Prostate gland (tissue), 2 donors: ENCODE measurements around the gene LCOR. TPM values are rescaled to one million over a fixed set of nuclear protein-coding genes. Genes with fewer than 3 reads are reported as not detected.

Experiments used
- DNase-seq: peaks from one replicate; pipeline ENCODE4 v3.0.0-alpha.2; 2019; ENCODE audit warnings: low spot score
- H3K27ac ChIP-seq, 2 donors: fragments of 200-600 bp; sonication (generic); 2 replicates each; pipeline ENCODE4 v1.5.1; 2017 to 2019
- H3K27me3 ChIP-seq: fragments of 200-600 bp; sonication (generic); replicated peaks from 2 replicates; pipeline ENCODE4 v1.5.1; 2019; ENCODE audit not compliant: insufficient read depth
- H3K36me3 ChIP-seq, 2 donors: fragments of 200-600 bp; sonication (generic); 1 replicate in 1 of 2; 2 replicates in 1 of 2; pipeline versions ENCODE4 v1.5.1 to v1.8.1; 2017 to 2019
- H3K4me1 ChIP-seq: fragments of 200-600 bp; sonication (generic); replicated peaks from 2 replicates; pipeline ENCODE4 v1.5.1; 2019
- H3K4me3 ChIP-seq, 2 donors: fragments of 200-600 bp; sonication (generic); 2 replicates each; pipeline ENCODE4 v1.5.1; 2017 to 2019
- H3K9me3 ChIP-seq: fragments of 200-600 bp; sonication (generic); 2 replicates; pipeline ENCODE4 v1.5.1; 2017
- POLR2A ChIP-seq: fragments of 450-650 bp; IDR thresholded peaks from one replicate; pipeline ENCODE4 v1.6.1; 2016; ENCODE audit warnings: antibody characterized with exemption, mild to moderate bottlenecking
- POLR2AphosphoS5 ChIP-seq: sonication (generic); formaldehyde crosslinking; IDR thresholded peaks from one replicate; pipeline ENCODE4 v1.6.1; 2017; ENCODE audit warnings: antibody characterized with exemption
- WGBS: methylation state at CpG from one replicate; pipeline ENCODE4 v1.1.5; 2018; 5-methylcytosine and 5-hydroxymethylcytosine counted together
- intact Hi-C: fragments of 100-400 bp; cut with DNase I; formaldehyde crosslinking; loops from one replicate; pipeline ENCODE4 v1.14.2; 2022
- total RNA-seq, 2 donors: library from RNA; depleted of rRNA; stranded (reverse); fragments of >200 nt; gene quantifications; one replicate each; pipeline ENCODE4 v1.1.0, GENCODE V29; 2016
- TF ChIP-seq, protein P1 (sequence below), 4 experiments: fragments of 200-600 bp in 2 of 4; fragments of 450-650 bp in 2 of 4; sonication (generic) in 2 of 4; IDR thresholded peaks; 1 replicate in 3 of 4; 2 replicates in 1 of 4; pipeline ENCODE4 v1.5.1; 2016 to 2019; ENCODE audit warnings: antibody characterized with exemption in 4 of 4, mild to moderate bottlenecking in 2 of 4, moderate library complexity in 2 of 4

The LCOR gene
- total RNA-seq, 2 donors from 2014 or later = 32.8 to 40.0 TPM

DNA sequence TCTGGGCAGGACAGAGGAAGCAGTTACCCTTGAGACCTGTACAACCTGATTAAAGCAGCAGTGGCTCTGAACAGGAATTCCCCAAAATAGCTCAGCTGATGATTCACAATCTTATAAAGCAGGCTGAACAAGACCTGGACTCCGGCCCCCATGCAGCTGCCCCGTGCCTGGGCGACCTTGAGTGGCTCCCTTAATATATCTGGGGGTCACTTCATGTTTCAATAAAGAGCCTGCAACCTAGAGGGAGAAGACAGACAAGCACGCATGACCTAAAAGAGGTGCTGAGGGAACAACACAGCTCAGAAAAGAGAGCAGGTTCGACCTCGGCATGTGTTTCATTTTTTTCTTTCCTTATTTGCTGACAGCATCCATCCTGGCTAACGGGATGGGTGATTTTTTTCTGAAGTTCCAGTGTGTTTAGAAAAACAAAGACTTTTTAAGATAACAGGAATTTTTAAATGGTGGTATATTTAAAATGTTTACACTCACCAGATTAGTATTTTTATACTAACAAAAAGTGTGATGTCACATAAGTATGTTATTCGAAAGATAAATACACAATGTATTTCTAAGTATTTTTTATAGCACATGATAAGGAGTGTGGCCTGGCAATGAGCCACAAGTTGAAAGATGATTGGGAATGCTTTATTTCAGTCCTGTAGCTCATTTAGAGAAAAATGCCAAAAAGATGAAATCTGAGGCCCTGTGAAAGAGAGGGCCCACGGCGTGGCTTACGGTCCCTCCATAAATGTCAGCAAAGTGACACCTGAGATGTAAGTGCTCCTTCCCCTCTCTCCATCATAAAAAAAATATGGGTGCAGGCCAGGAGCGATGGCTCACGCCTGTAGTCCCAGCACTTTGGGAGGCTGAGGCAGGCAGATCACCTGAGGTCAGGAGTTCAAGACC lies 192.3 kb downstream of the LCOR start:
- Histone ChIP-seq H3K9me3 (no peaks in the 10 kb centered on the region), H3K4me3 (no peak overlapping the region), H3K27me3 (no peaks in the 10 kb centered on the region), H3K27ac (peak overlapping the region in 1 of 2 donors; percentile 10), H3K4me1 (no peaks in the 10 kb centered on the region), H3K36me3 (no peaks in the 10 kb centered on the region)
- WGBS = 15% methylated on average over 13 of the region's 13 CpGs
- DNase-seq = no peak
- TF ChIP-seq POLR2AphosphoS5 (no peak), POLR2A (no peak)
- TF ChIP-seq, protein P1, sequence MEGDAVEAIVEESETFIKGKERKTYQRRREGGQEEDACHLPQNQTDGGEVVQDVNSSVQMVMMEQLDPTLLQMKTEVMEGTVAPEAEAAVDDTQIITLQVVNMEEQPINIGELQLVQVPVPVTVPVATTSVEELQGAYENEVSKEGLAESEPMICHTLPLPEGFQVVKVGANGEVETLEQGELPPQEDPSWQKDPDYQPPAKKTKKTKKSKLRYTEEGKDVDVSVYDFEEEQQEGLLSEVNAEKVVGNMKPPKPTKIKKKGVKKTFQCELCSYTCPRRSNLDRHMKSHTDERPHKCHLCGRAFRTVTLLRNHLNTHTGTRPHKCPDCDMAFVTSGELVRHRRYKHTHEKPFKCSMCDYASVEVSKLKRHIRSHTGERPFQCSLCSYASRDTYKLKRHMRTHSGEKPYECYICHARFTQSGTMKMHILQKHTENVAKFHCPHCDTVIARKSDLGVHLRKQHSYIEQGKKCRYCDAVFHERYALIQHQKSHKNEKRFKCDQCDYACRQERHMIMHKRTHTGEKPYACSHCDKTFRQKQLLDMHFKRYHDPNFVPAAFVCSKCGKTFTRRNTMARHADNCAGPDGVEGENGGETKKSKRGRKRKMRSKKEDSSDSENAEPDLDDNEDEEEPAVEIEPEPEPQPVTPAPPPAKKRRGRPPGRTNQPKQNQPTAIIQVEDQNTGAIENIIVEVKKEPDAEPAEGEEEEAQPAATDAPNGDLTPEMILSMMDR (IDR thresholded peaks at IDR 0.05) = no peak
- intact Hi-C loops = loop anchor here (2.0 to 10.0 kb wide), 2 partner anchors 192 to 260 kb away; partner anchors contain the start of gene LCOR

DNA sequence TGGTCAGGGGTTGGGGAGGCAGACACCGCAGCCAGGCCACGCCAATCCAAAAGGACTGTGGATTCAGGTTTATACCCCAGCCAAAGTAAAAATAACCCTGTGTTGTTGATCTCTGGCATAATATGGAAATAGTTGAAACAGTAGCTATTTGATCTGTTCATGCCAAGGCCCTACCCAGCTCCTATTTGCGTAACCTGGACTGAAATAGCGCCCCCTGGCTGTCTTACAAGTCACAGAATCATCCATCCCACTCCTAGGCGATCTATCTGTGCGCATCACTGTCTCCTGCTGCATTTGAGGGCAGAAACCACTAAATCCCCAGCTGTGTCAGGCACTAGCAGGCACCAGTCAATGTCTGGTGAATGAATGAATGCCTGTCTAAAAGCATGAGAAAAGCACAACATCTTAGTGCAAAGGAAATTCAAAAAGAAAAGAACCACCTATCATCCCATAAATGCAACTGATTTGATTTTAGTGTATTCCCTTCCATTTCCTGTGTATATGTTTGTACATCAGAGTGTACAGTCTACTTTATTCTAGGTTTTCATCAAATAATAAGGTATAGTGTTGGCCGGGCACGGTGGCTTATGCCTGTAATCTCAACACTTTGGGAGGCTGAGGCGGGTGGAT lies 193.6 kb downstream of the LCOR start:
- H3K4me1 ChIP-seq = no peaks in the 10 kb centered on the region
- TF ChIP-seq, protein P1 (IDR thresholded peaks at IDR 0.05) = peak; percentile 16 to 59 (median 50)
- TF ChIP-seq POLR2A = no peak
- WGBS = 73% methylated on average over 9 of the region's 9 CpGs
- no peak overlapping the region for H3K27ac ChIP-seq
- no peaks in the 10 kb centered on the region for H3K27me3 ChIP-seq
- H3K4me3 ChIP-seq = no peak overlapping the region
- H3K36me3 ChIP-seq = no peaks in the 10 kb centered on the region
- DNase-seq = peak; percentile 50
- intact Hi-C loops = loop anchor here (2.0 to 10.0 kb wide), 2 partner anchors 193 to 261 kb away; partner anchors contain the start of gene LCOR
- H3K9me3 ChIP-seq = no peaks in the 10 kb centered on the region

DNA sequence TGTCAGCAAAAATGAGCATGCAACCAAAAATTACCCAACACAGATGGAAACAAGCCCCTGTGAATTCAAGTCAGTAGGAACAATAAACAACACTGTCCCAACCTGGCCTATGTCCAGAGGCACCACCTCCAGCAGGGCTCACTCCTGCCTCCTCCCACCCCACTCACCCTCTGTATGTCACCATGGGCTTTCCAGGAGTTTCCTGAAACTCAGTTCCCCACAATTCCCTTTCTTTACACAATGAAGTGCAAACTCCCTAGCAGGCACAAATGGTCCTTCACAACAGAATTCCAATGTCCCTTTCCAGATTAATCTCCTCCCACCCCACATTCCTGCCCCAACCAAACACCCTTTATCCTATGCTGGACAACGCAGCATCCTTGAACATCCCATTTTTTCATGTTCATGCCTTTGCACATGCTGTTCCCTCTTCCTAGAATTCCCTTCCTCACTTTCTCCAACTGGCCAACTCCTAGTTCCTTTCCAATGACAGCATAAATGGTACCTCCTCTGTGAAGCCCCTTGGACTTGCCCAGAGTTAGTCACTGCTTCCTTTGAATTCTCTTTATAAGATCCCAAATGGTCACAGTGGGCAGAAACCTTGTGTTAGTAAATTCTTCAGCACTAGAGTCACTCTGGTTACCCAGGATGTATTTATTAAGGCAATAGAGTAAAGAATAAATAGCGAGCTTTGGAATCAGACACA lies 196.2 kb downstream of the LCOR start:
- Histone ChIP-seq H3K27me3 (no peaks in the 10 kb centered on the region), H3K4me3 (no peak overlapping the region), H3K27ac (no peak overlapping the region), H3K9me3 (no peaks in the 10 kb centered on the region), H3K36me3 (no peaks in the 10 kb centered on the region), H3K4me1 (no peaks in the 10 kb centered on the region)
- no peak for TF ChIP-seq POLR2AphosphoS5
- no peak for TF ChIP-seq POLR2A
- TF ChIP-seq, protein P1 (IDR thresholded peaks at IDR 0.05) = no peak
- 88% methylated on average over 2 of the region's 2 CpGs for WGBS
- no peak for DNase-seq
- intact Hi-C loops = loop anchor here (10.0 kb wide), 1 partner anchor 263 kb away; no protein-coding TSS in a partner anchor

DNA sequence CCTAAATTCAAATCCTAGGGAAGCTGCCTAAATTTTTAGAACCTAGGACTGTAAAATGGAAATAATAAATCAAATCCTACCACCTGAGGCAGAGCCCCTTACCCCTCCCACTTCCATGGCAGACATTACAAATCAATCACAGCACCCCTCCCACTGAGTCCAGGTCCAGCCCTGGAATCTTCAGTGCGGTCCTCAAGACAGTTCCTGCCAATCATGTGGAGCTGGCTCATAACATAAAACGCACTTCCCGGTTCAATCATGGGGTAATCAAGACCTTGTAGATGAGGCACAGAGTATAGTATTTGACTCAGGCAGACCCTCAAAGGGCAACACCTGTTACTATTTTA lies 196.7 kb downstream of the LCOR start:
- Histone ChIP-seq H3K9me3 (no peaks in the 10 kb centered on the region), H3K36me3 (no peaks in the 10 kb centered on the region), H3K27ac (no peak overlapping the region), H3K4me1 (no peaks in the 10 kb centered on the region), H3K4me3 (no peak overlapping the region), H3K27me3 (no peaks in the 10 kb centered on the region)
- TF ChIP-seq, protein P1 (IDR thresholded peaks at IDR 0.05) = no peak
- TF ChIP-seq POLR2AphosphoS5 (no peak), POLR2A (no peak)
- intact Hi-C loops = loop anchor here (10.0 kb wide), 1 partner anchor 264 kb away; no protein-coding TSS in a partner anchor
- 85% methylated on average over 3 of the region's 3 CpGs for WGBS
- DNase-seq = no peak
